ENCODE results near the gene C1orf87.

Gene C1orf87

GRCh38 chr1:59992040-59992820 lies 81.3 kb downstream of the C1orf87 start (continued):
- no peak for TF ChIP-seq ZNF585B (tag by site-specific recombination; IDR thresholded peaks at IDR 0.05)
- no peak for TF ChIP-seq AEBP2 (tag by site-specific recombination; IDR thresholded peaks at IDR 0.05; ENCODE audit: borderline replicate concordance)
- TF ChIP-seq ZNF16 (tag by site-specific recombination; IDR thresholded peaks at IDR 0.05; ENCODE audit: low read depth): no peak
- TF ChIP-seq PRDM4 (tag by site-specific recombination; IDR thresholded peaks at IDR 0.05): no peak
- TF ChIP-seq ZBTB17 (tag by site-specific recombination; IDR thresholded peaks at IDR 0.05): no peak
- no peak for TF ChIP-seq PRDM10 (tag by site-specific recombination; IDR thresholded peaks at IDR 0.05)
- no peak for TF ChIP-seq SALL2 (tag by site-specific recombination; IDR thresholded peaks at IDR 0.05; ENCODE audit: borderline replicate concordance)
- no peak for TF ChIP-seq SP7 (tag by site-specific recombination; IDR thresholded peaks at IDR 0.05)
- TF ChIP-seq ZNF623 (tag by site-specific recombination; IDR thresholded peaks at IDR 0.05): peak; percentile 77
- TF ChIP-seq ZNF843 (tag by site-specific recombination; IDR thresholded peaks at IDR 0.05): no peak
- no peak for TF ChIP-seq ZNF239 (tag by site-specific recombination; IDR thresholded peaks at IDR 0.05)
- TF ChIP-seq ZNF148 (tag by site-specific recombination; IDR thresholded peaks at IDR 0.05; ENCODE audit: borderline replicate concordance): no peak
- no peak for TF ChIP-seq ZNF157 (tag by site-specific recombination; IDR thresholded peaks at IDR 0.05)
- no peak for TF ChIP-seq YY2 (tag by site-specific recombination; IDR thresholded peaks at IDR 0.05)
- no peak for TF ChIP-seq ZBTB48 (tag by site-specific recombination; IDR thresholded peaks at IDR 0.05)
- no peak for TF ChIP-seq EGR2 (tag by site-specific recombination; IDR thresholded peaks at IDR 0.05; ENCODE audit: low read depth)
- no peak for TF ChIP-seq ZNF391 (tag by site-specific recombination; IDR thresholded peaks at IDR 0.05; ENCODE audit: borderline replicate concordance, low read depth)
- no peak for TF ChIP-seq ZNF423 (tag by site-specific recombination; IDR thresholded peaks at IDR 0.05)
- peak; percentile 25; the same call in 1 of the 2 replicates for TF ChIP-seq ZNF121 (tag by site-specific recombination; IDR thresholded peaks at IDR 0.05)
- no peak for TF ChIP-seq GLI4 (tag by site-specific recombination; IDR thresholded peaks at IDR 0.05)
- no peak for TF ChIP-seq PATZ1 (tag by site-specific recombination; IDR thresholded peaks at IDR 0.05)
- TF ChIP-seq ZNF596 (tag by site-specific recombination; IDR thresholded peaks at IDR 0.05): no peak
- TF ChIP-seq MZF1 (tag by site-specific recombination; IDR thresholded peaks at IDR 0.05; ENCODE audit: borderline replicate concordance): no peak; the same call in 1 of the 2 replicates
- no peak for TF ChIP-seq WT1 (tag by site-specific recombination; IDR thresholded peaks at IDR 0.05)
- TF ChIP-seq ZNF658 (tag by site-specific recombination; IDR thresholded peaks at IDR 0.05): no peak
- no peak for TF ChIP-seq ZNF221 (tag by site-specific recombination; IDR thresholded peaks at IDR 0.05; ENCODE audit: borderline replicate concordance)
- no peak for TF ChIP-seq KLF17 (tag by site-specific recombination; IDR thresholded peaks at IDR 0.05)

Measured in HEK293 (cell line).